GM18519 (cell line): ENCODE results near the gene MAMDC2.

Source experiments
- ATAC-seq: cut with Tn5 transposase; IDR thresholded peaks from one replicate; pipeline ENCODE4 v1.9.1; 2021; ENCODE audit warnings: mild to moderate bottlenecking, moderate library complexity; ENCODE audit not compliant: unreplicated experiment, low FRiP score

The MAMDC2 gene

DNA sequence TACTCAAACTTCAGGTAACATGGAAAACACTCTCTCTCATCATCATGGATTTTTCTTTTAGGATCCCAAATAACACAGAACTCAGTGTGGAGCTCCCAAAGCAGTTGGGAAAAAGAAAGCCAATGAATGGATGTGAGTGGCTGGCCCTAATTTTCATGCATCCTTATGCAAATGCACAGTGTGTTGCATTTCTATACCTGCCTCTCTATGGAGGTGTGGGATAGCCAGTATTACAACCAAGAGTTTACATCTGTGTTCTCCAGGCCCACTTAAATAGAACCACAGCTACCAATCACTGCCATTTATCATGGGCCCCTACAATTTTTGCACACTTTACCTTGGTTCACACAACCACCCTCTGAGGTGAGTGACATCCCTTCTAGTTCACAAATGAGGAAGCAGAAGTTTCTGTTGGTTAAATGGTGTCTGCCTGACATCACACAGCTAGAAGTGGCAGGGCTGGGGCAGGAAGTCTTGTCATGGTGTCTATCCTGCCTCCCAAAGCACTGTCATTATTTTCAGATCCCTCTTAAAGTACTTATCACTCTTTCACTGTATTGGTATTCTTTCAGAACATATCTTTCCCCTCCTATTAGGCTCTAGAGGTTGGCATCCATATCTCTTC is 17.3 kb downstream of the MAMDC2 start:
- ATAC-seq: peak; percentile 99

DNA sequence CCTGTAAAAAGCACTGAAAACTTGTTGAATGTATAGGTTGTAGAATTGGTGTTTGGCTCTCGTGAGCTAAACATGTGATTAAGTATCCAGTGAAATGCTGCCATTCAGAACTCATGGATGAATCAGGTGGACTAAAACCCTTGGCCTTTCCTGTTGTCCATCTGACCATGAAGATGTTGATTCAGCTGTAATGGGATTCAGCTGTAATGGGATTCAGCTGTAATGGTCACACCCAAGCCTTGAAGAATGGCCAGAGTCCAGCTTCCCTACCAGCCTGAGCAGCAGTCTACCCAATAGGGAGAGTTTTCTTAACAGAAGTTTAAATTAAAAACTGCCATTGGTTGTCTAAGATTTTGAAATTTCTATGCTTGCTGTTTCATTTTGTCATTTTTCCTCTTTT is 18.1 kb downstream of the MAMDC2 start:
- ATAC-seq: no peak

DNA sequence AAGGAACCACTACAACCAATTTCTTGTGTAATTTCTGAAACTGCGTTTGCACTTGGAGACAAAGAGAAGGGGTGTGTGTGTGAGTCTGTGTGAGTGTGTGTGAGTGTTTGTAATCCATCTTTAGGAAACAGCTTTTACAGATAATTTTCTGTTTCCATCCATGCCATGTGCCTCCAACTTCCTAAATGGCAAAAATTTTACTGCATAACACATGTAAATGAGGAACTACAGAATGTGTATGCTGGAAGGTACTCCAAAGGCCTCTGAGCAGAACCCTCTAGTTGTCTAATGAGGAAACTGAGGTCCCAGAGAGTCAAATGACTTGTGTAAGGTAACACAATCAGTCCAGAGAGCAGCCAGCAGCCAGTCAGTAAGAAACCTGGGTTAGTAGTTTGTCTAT is 20.8 kb downstream of the MAMDC2 start:
- ATAC-seq: no peak

GRCh38 chr9:70065572-70065971 is 21.9 kb downstream of the MAMDC2 start:
- no peak for ATAC-seq

- no peak for ATAC-seq
Measured at GRCh38 chr9:70066418-70066817, 22.8 kb downstream of the MAMDC2 start.

- ATAC-seq: no peak
Measured at GRCh38 chr9:70066874-70067273, 23.2 kb downstream of the MAMDC2 start.

DNA sequence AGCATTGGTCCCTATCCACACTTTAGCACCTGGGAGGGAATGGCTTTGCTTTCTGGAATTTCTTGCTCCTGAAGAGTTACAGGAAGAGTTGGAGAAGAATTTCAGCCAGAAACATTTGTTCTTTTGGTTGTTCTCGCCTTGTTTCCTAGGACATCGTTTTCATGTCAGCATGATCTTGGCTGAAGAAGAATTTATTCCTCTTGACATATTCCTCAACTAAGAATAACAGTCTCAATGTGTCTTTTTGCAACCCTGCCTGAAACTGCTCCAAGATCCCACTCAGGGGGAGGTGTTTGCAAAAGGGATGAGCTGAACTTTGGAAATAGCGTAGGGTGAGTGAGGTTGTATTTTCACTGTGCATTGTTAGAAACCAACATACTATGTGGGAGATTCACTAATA is 26.1 kb downstream of the MAMDC2 start:
- ATAC-seq: no peak

DNA sequence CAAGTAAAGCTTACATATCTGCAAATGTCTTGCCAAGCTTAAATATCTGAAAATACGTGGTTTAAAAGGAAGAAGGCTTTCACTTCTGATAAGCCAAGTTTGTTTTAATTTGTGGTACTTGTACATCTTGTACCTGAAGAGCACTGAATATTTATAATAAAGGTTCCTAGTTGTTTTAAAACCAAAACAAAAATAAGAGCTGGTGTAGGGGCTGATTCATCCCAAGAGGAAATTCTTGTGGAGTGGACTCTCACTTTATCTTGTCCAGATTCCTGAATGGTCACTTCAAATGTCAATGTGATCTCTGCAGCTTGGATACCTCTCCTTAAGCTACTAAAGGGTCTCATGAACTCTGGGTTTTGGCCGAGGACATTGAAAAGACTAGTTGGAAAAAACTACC is 29.5 kb downstream of the MAMDC2 start:
- ATAC-seq: no peak

DNA sequence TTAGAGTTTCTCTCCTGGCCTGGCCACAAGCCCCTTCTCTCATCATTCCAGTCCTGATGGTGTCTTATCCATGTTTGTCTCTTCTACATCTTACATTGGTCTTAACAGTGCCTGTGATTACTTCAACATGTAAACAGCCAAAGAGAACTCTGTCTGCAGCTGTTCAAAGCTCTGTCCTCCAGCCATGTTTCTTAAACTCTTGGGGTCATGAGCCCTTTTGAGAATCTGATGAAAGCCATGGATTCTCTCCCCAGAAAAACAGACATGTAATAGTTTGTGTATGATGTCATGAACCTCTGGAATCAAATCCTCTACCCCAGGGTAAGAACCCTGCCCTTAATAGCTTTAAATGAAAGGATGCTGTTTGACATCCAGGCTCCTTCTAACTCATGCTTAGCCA is 30.1 kb downstream of the MAMDC2 start:
- ATAC-seq: no peak

GRCh38 chr9:70076678-70077077 is 33.0 kb downstream of the MAMDC2 start:
- no peak for ATAC-seq

GRCh38 chr9:70079417-70080037 is 35.9 kb downstream of the MAMDC2 start:
- ATAC-seq: no peak

DNA sequence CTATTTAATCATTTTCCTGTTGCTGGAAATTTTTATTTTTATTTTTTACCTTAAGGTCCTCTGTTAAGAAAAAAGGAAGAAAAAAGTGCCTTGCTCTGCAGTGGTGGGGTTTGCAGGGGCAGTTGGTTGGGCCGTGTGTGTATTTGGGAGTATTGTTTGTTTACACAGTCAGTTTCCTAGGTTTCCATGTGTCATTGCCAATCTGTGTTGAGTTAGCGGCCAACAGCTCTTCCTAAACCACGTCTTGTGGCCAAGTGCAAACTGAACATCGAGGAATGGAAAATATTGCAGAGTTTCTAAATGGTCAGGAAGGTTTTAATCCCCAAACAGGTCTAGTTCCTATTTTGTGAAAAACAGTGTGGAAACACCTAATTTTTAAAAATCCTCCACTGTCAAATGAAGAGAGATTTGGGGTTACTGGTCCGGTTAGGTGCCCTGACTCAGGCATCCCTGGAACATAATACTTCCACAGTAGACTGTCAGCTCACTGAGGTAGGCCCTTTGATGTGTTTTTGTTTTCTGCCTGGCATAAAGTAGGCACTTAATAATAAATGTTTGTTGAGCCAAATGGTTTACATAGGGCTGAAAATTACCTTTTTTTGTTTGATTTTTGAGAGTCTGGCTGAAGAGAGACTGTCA is 37.0 kb downstream of the MAMDC2 start:
- no peak for ATAC-seq

DNA sequence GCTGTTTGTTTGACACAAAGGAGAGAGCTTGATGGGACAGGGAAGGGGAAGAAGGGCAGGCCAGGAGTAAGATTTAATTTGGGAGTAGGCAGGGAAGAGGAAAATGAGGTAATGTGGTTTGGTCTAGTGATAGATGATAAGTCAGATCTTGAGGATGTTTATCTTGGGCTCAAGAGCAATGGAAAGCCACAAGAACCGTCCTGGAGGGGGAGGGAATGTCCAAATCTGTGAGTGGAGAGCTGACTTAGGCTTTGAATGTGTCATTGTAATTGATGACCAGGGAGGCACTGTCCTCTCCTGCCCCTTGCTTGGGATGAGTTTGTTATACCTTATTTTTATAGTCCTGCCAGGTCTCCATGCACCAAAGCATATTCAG is 37.5 kb downstream of the MAMDC2 start:
- no peak for ATAC-seq

- ATAC-seq: no peak
Measured at GRCh38 chr9:70083429-70083828, 39.8 kb downstream of the MAMDC2 start.

GRCh38 chr9:70085241-70085640 is 41.6 kb downstream of the MAMDC2 start:
- ATAC-seq: no peak

DNA sequence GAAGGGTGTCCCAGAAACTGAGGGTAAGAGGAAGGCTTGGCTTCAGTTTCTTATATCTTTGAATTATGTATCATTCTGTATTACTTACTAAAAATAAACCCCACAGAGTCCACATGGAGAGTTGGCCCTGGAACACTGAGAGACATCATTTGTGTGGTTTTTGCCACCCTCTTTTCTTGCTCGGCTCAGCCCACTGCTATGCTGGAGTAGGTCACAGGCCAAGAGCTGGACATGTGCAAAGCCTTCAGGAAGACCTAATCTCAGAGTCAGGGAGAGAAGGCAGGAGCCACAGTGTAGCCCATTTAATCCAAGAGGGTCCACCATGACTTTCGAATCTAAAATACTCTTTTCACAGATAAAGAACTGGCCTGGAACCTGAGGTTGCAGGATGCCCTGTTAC is 47.5 kb downstream of the MAMDC2 start:
- ATAC-seq: no peak

DNA sequence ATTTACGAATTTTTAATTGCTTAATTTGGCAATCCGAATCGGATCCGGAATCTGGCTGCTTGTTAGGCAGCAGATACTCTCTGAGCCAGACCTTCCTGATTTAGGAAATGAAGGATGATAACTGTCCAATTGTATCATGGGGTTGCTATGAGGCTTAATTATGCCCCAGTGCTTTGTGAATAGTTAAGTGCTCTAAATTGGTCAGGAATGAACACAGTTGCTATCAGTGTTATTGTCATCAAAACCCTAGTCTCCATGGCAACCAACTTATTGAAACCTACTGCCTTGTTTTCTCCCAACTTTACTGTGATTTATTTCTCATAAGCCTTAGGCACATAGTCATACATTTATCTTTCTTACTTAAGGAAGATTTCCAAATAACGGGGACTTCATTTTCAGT is 47.9 kb downstream of the MAMDC2 start:
- no peak for ATAC-seq

GRCh38 chr9:70092190-70092589 is 48.5 kb downstream of the MAMDC2 start:
- no peak for ATAC-seq

DNA sequence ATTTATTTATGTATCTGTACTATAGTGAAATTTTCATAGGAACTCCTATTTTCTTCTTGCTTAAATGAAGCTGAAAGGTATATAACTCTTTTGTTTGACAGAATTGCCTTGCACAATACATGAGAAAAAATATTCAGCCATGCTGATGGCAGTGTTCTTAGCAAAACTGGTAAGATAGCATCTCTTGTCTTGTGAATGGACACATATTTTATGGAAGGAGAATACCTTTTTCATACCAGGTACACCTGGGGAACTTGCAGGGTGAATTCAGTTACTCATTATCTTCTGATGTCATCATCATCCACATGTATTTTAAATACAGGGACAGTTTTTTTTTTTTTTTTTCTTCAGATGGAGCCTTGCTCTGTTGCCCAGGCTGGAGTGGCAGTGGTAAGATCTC is 49.4 kb downstream of the MAMDC2 start:
- ATAC-seq: no peak

GRCh38 chr9:70093944-70094343 is 50.3 kb downstream of the MAMDC2 start:
- no peak for ATAC-seq

DNA sequence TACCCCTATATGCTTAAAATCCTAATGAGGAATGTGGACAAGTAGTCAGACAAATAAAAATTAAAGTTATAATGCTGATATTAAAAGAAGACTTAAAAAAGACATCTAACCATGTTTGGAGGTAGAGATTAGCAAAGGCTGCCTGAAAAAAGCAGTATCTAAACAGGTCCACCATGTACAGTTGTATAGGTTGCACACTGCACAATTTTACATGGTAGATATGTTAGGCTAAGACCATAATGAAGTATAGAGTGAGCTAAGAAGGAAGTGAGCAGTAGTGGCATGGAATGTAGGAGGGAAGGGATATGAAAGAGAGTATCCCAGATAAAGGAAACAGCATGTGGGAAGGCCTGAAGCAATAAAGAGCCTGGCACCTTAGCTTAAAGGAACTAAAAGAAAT is 51.1 kb downstream of the MAMDC2 start:
- no peak for ATAC-seq

DNA sequence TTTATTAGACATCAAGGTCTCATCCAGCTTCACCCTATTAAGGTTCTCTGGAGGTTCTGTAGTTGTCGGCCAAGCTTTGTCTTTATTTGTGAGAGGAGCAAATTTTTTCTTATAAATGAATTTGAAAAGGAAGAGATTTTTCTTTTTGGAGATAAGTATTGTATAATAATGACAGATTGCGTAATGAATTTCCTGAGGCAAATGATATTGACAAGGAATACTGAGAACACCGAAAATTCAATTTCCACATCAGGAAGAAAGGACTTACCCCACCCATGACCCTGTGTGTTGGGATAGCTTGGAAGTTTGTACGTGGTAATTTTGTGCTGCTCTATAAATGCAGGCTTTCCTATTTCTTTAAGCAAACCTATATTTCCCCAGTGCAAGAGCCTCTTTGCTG is 53.5 kb downstream of the MAMDC2 start:
- ATAC-seq: no peak
